GM13976 (cell line): ENCODE data around the gene C6orf47.

Source experiments
- DNase-seq: peaks from one replicate; pipeline ENCODE4 v3.0.0; 2012; ENCODE audit warnings: low spot score
- in situ Hi-C: fragments of 300-500 bp; cut with MboI; formaldehyde crosslinking; loops from one replicate; pipeline ENCODE4 v1.12.0; 2022; ENCODE audit warnings: low sequenced_read_pairs, mixed read lengths, inconsistent platforms; ENCODE audit not compliant: unreplicated experiment
- TF ChIP-seq, protein P1 (sequence below): IDR thresholded peaks from 2 replicates; pipeline ENCODE4 v1.5.1; 2012; ENCODE audit warnings: borderline replicate concordance, mild to moderate bottlenecking; ENCODE audit not compliant: insufficient read depth; ENCODE audit errors: extremely low read depth, missing control alignments, control extremely low read depth

Gene C6orf47

GRCh38 chr6:31634969-31635575, 25.5 kb downstream of the C6orf47 start:
- no peak for DNase-seq
- TF ChIP-seq, protein P1, sequence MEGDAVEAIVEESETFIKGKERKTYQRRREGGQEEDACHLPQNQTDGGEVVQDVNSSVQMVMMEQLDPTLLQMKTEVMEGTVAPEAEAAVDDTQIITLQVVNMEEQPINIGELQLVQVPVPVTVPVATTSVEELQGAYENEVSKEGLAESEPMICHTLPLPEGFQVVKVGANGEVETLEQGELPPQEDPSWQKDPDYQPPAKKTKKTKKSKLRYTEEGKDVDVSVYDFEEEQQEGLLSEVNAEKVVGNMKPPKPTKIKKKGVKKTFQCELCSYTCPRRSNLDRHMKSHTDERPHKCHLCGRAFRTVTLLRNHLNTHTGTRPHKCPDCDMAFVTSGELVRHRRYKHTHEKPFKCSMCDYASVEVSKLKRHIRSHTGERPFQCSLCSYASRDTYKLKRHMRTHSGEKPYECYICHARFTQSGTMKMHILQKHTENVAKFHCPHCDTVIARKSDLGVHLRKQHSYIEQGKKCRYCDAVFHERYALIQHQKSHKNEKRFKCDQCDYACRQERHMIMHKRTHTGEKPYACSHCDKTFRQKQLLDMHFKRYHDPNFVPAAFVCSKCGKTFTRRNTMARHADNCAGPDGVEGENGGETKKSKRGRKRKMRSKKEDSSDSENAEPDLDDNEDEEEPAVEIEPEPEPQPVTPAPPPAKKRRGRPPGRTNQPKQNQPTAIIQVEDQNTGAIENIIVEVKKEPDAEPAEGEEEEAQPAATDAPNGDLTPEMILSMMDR, result no peak
- in situ Hi-C loops, result no loop called here

- no peak for DNase-seq
- in situ Hi-C loops, result no loop called here
- TF ChIP-seq, protein P1, result no peak
Measured at GRCh38 chr6:31634131-31634530, 26.4 kb downstream of the C6orf47 start.

- in situ Hi-C loops, result no loop called here
- TF ChIP-seq, protein P1, result no peak
- no peak for DNase-seq
Measured at GRCh38 chr6:31633447-31633846, 27.1 kb downstream of the C6orf47 start.

DNA sequence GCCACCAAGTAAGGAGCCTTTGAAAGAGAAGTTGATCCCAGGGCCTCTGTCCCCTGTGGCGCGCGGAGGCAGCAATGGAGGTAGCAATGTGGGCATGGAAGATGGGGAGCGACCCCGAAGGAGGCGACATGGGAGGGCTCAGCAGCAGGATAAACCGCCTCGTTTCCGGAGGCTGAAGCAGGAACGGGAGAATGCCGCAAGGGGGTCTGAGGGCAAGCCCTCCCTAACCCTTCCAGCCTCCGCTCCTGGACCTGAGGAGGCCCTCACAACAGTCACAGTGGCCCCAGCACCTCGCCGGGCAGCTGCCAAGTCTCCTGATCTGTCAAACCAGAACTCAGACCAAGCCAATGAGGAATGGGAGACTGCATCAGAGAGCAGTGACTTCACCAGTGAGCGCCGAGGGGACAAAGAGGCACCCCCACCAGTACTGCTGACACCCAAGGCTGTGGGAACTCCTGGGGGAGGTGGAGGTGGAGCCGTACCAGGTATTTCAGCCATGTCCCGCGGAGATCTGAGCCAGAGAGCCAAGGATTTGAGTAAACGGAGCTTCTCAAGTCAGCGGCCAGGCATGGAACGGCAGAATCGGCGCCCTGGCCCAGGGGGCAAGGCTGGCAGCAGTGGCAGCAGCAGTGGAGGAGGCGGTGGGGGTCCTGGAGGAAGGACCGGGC, 28.2 kb downstream of the C6orf47 start:
- TF ChIP-seq, protein P1, result no peak
- in situ Hi-C loops, result no loop called here
- DNase-seq, result no peak

- no peak for DNase-seq
- in situ Hi-C loops, result no loop called here
- TF ChIP-seq, protein P1, result no peak
Measured at GRCh38 chr6:31631681-31632278, 28.8 kb downstream of the C6orf47 start.

- TF ChIP-seq, protein P1, result no peak
- in situ Hi-C loops, result no loop called here
- DNase-seq, result no peak
Measured at GRCh38 chr6:31631209-31631608, 29.4 kb downstream of the C6orf47 start.
